ENCODE data around the gene KRT72. TPM values are rescaled to one million over a fixed set of nuclear protein-coding genes. Genes with fewer than 3 reads are reported as not detected.
"Not testable (repeated sequence)": the region's sequence is repeated elsewhere in the genome, so short reads cannot be mapped to it uniquely, and the experiment has no call there.

KRT72 gene
- total and polyA plus RNA-seq, 7 experiments from 2014 or later, result 0.71 to 149 (median 74.1) TPM; not detected in 1

- no peak for DNase-seq
- H3K4me1 Mint-ChIP-seq, result peaks cover 14 to 67% (median 55%) of the 10 kb centered on the region in 7 donors
Observed at GRCh38 chr12:52600475-52600874, 788 bp downstream of the KRT72 start.

GRCh38 chr12:52600071-52600470 lies 1.2 kb downstream of the KRT72 start:
- H3K36me3 ChIP-seq (ENCODE audit: control insufficient read depth in 2 of 3, insufficient read depth in 3 of 3, low read length in 3 of 3), result no peaks in the 10 kb centered on the region
- Mint-ChIP-seq H3K4me1 (peaks cover 11 to 63% (median 51%) of the 10 kb centered on the region in 7 donors), H3K27me3 (peaks cover 0 to 39% (median 0%) of the 10 kb centered on the region in 5 donors), H3K36me3 (peaks cover 3 to 29% (median 9%) of the 10 kb centered on the region in 5 donors), H3K9me3 (peaks cover 0 to 1% (median 0%) of the 10 kb centered on the region in 11 donors), H3K27ac (peak overlapping the region in 6 of 9 donors; percentile 7 to 86 (median 41)), H3K4me3 (no peak overlapping the region)
- H3K4me3 ChIP-seq (ENCODE audit: low read length), result no peak overlapping the region
- ATAC-seq (no peak), DNase-seq (no peak)
- ChIA-PET CTCF (interaction anchor here (0.7 to 1.9 kb wide), 2 partner anchors 11 kb away, joined by 3 to 7 read pairs; no protein-coding TSS in a partner anchor), POLR2A (interaction anchor here (1.1 to 2.3 kb wide), 3 partner anchors 8 to 33 kb away, joined by 3 to 10 read pairs (median 6); no protein-coding TSS in a partner anchor)
- H3K27me3 ChIP-seq (ENCODE audit: control insufficient read depth in 2 of 2, insufficient read depth in 2 of 2, low read length in 2 of 2), result no peaks in the 10 kb centered on the region
- H3K9me3 ChIP-seq (ENCODE audit: control insufficient read depth in 2 of 3, low read length in 3 of 3), result no peaks in the 10 kb centered on the region
- H3K27ac ChIP-seq (ENCODE audit: low read depth, low read length), result no peak overlapping the region
- H3K4me1 ChIP-seq (ENCODE audit: control insufficient read depth in 2 of 2, insufficient read depth in 2 of 2, low read length in 2 of 2), result peaks cover 0 to 30% of the 10 kb centered on the region in 2 donors
- intact Hi-C loops (cut with micrococcal nuclease), result no loop called here

More at GRCh38 chr12:52600475-52600874, 788 bp downstream of the KRT72 start:
- no peak overlapping the region for H3K4me3 Mint-ChIP-seq
- H3K27ac Mint-ChIP-seq, result peak overlapping the region in 4 of 9 donors; percentile 37 to 63 (median 52)
- ATAC-seq, result no peak
- intact Hi-C loops (cut with micrococcal nuclease), result no loop called here
- Histone ChIP-seq H3K4me1 (ENCODE audit: control insufficient read depth in 2 of 2, insufficient read depth in 2 of 2, low read length in 2 of 2) (peaks cover 0 to 34% of the 10 kb centered on the region in 2 donors), H3K9me3 (ENCODE audit: control insufficient read depth in 2 of 3, low read length in 3 of 3) (no peaks in the 10 kb centered on the region), H3K27me3 (ENCODE audit: control insufficient read depth in 2 of 2, insufficient read depth in 2 of 2, low read length in 2 of 2) (no peaks in the 10 kb centered on the region), H3K27ac (ENCODE audit: low read depth, low read length) (no peak overlapping the region), H3K36me3 (ENCODE audit: control insufficient read depth in 2 of 3, insufficient read depth in 3 of 3, low read length in 3 of 3) (no peaks in the 10 kb centered on the region), H3K4me3 (ENCODE audit: low read length) (no peak overlapping the region)
- peaks cover 0 to 37% (median 0%) of the 10 kb centered on the region in 5 donors for H3K27me3 Mint-ChIP-seq
- ChIA-PET POLR2A (interaction anchor here (1.1 to 2.3 kb wide), 2 partner anchors 10 to 32 kb away, joined by 3 to 10 read pairs; no protein-coding TSS in a partner anchor), CTCF (interaction anchor here (1.9 kb wide), 1 partner anchor 10 kb away, joined by 7 read pairs; no protein-coding TSS in a partner anchor)
- H3K9me3 Mint-ChIP-seq, result peaks cover 0 to 1% (median 0%) of the 10 kb centered on the region in 11 donors
- H3K36me3 Mint-ChIP-seq, result peaks cover 5 to 29% (median 9%) of the 10 kb centered on the region in 5 donors

GRCh38 chr12:52598966-52599365 lies 2.3 kb downstream of the KRT72 start:
- Histone ChIP-seq H3K36me3 (ENCODE audit: control insufficient read depth in 2 of 3, insufficient read depth in 3 of 3, low read length in 3 of 3) (no peaks in the 10 kb centered on the region), H3K9me3 (ENCODE audit: control insufficient read depth in 2 of 3, low read length in 3 of 3) (no peaks in the 10 kb centered on the region), H3K4me1 (ENCODE audit: control insufficient read depth in 2 of 2, insufficient read depth in 2 of 2, low read length in 2 of 2) (peaks cover 0 to 21% of the 10 kb centered on the region in 2 donors), H3K4me3 (ENCODE audit: low read length) (no peak overlapping the region), H3K27ac (ENCODE audit: low read depth, low read length) (no peak overlapping the region), H3K27me3 (ENCODE audit: control insufficient read depth in 2 of 2, insufficient read depth in 2 of 2, low read length in 2 of 2) (no peaks in the 10 kb centered on the region)
- H3K36me3 Mint-ChIP-seq, result peaks cover 0 to 34% (median 9%) of the 10 kb centered on the region in 5 donors
- ATAC-seq, result no peak
- ChIA-PET CTCF (interaction anchor here (1.9 kb wide), 1 partner anchor 12 kb away, joined by 7 read pairs; no protein-coding TSS in a partner anchor), POLR2A (interaction anchor here (1.0 to 2.3 kb wide), 3 partner anchors 9 to 11 kb away, joined by 3 to 10 read pairs (median 6); no protein-coding TSS in a partner anchor)
- intact Hi-C loops (cut with micrococcal nuclease), result no loop called here
- no peak for DNase-seq
- peaks cover 4 to 52% (median 40%) of the 10 kb centered on the region in 7 donors for H3K4me1 Mint-ChIP-seq
- peaks cover 0 to 1% (median 0%) of the 10 kb centered on the region in 11 donors for H3K9me3 Mint-ChIP-seq
- peaks cover 0 to 43% (median 0%) of the 10 kb centered on the region in 5 donors for H3K27me3 Mint-ChIP-seq
- no peak overlapping the region for H3K4me3 Mint-ChIP-seq
- H3K27ac Mint-ChIP-seq, result peak overlapping the region in 3 of 9 donors; percentile 32 to 71 (median 67)

- H3K36me3 ChIP-seq (ENCODE audit: control insufficient read depth in 2 of 3, insufficient read depth in 3 of 3, low read length in 3 of 3); intact Hi-C loops (cut with micrococcal nuclease); H3K9me3 ChIP-seq (ENCODE audit: control insufficient read depth in 2 of 3, low read length in 3 of 3); DNase-seq; H3K27ac ChIP-seq (ENCODE audit: low read depth, low read length); H3K27me3 ChIP-seq (ENCODE audit: control insufficient read depth in 2 of 2, insufficient read depth in 2 of 2, low read length in 2 of 2); H3K4me3 Mint-ChIP-seq; H3K27ac Mint-ChIP-seq; H3K4me1 ChIP-seq (ENCODE audit: control insufficient read depth in 2 of 2, insufficient read depth in 2 of 2, low read length in 2 of 2); H3K9me3 Mint-ChIP-seq; ATAC-seq; H3K4me3 ChIP-seq (ENCODE audit: low read length): not testable (repeated sequence)
- peaks cover 0 to 50% (median 8%) of the 10 kb centered on the region in 5 donors for H3K36me3 Mint-ChIP-seq
- peaks cover 2 to 47% (median 39%) of the 10 kb centered on the region in 7 donors for H3K4me1 Mint-ChIP-seq
- peaks cover 0 to 35% (median 0%) of the 10 kb centered on the region in 5 donors for H3K27me3 Mint-ChIP-seq
- ChIA-PET CTCF (interaction anchor here (0.9 to 14.0 kb wide), 3 partner anchors 8 to 276 kb away, joined by 4 to 163 read pairs (median 7); no protein-coding TSS in a partner anchor), POLR2A (interaction anchor here (1.1 to 5.3 kb wide), 5 partner anchors 8 to 97 kb away, joined by 4 to 27 read pairs (median 5); no protein-coding TSS in a partner anchor)
Observed at GRCh38 chr12:52594237-52594636, 7.0 kb downstream of the KRT72 start.

- Mint-ChIP-seq H3K27me3 (peaks cover 0 to 18% (median 0%) of the 10 kb centered on the region in 5 donors), H3K9me3 (peaks cover 0 to 1% (median 0%) of the 10 kb centered on the region in 11 donors), H3K4me3 (peak overlapping the region in 1 of 10 donors; percentile 26), H3K36me3 (peaks cover 0 to 40% (median 4%) of the 10 kb centered on the region in 5 donors), H3K27ac (peak overlapping the region in 4 of 9 donors; percentile 39 to 75 (median 67)), H3K4me1 (peaks cover 8 to 61% (median 43%) of the 10 kb centered on the region in 7 donors)
- DNase-seq, result no peak
- ATAC-seq, result no peak
- intact Hi-C loops (cut with micrococcal nuclease), result no loop called here
- no peaks in the 10 kb centered on the region for H3K9me3 ChIP-seq (ENCODE audit: control insufficient read depth in 2 of 3, low read length in 3 of 3)
- peaks cover 0 to 4% (median 0%) of the 10 kb centered on the region in 3 experiments for H3K36me3 ChIP-seq (ENCODE audit: control insufficient read depth in 2 of 3, insufficient read depth in 3 of 3, low read length in 3 of 3)
- ChIA-PET POLR2A (interaction anchor here (1.7 to 1.9 kb wide), 2 partner anchors 14 to 17 kb away, joined by 6 to 10 read pairs; no protein-coding TSS in a partner anchor), CTCF (interaction anchor here (0.6 to 14.0 kb wide), 3 partner anchors 19 to 286 kb away, joined by 3 to 163 read pairs (median 3); no protein-coding TSS in a partner anchor)
- peaks cover 0 to 24% of the 10 kb centered on the region in 2 donors for H3K4me1 ChIP-seq (ENCODE audit: control insufficient read depth in 2 of 2, insufficient read depth in 2 of 2, low read length in 2 of 2)
- H3K27ac ChIP-seq (ENCODE audit: low read depth, low read length), result no peak overlapping the region
- no peaks in the 10 kb centered on the region for H3K27me3 ChIP-seq (ENCODE audit: control insufficient read depth in 2 of 2, insufficient read depth in 2 of 2, low read length in 2 of 2)
- H3K4me3 ChIP-seq (ENCODE audit: low read length), result no peak overlapping the region
Observed at GRCh38 chr12:52591521-52591920, 9.7 kb downstream of the KRT72 start.

GRCh38 chr12:52590021-52590420 lies 11.2 kb downstream of the KRT72 start:
- peaks cover 0 to 35% (median 4%) of the 10 kb centered on the region in 5 donors for H3K36me3 Mint-ChIP-seq
- Histone ChIP-seq H3K36me3 (ENCODE audit: control insufficient read depth in 2 of 3, insufficient read depth in 3 of 3, low read length in 3 of 3) (peaks cover 0 to 4% (median 0%) of the 10 kb centered on the region in 3 experiments), H3K9me3 (ENCODE audit: control insufficient read depth in 2 of 3, low read length in 3 of 3) (no peaks in the 10 kb centered on the region), H3K4me1 (ENCODE audit: control insufficient read depth in 2 of 2, insufficient read depth in 2 of 2, low read length in 2 of 2) (peaks cover 0 to 39% of the 10 kb centered on the region in 2 donors), H3K27ac (ENCODE audit: low read depth, low read length) (no peak overlapping the region), H3K4me3 (ENCODE audit: low read length) (no peak overlapping the region), H3K27me3 (ENCODE audit: control insufficient read depth in 2 of 2, insufficient read depth in 2 of 2, low read length in 2 of 2) (no peaks in the 10 kb centered on the region)
- H3K27me3 Mint-ChIP-seq, result peaks cover 0 to 10% (median 0%) of the 10 kb centered on the region in 5 donors
- ATAC-seq (no peak), DNase-seq (no peak)
- CTCF ChIA-PET, result interaction anchor here (0.5 to 20.3 kb wide), 7 partner anchors 15 to 394 kb away, joined by 3 to 731 read pairs (median 5); no protein-coding TSS in a partner anchor
- H3K27ac Mint-ChIP-seq, result peak overlapping the region in 6 of 9 donors; percentile 40 to 87 (median 68)
- H3K4me1 Mint-ChIP-seq, result peaks cover 23 to 76% (median 58%) of the 10 kb centered on the region in 7 donors
- POLR2A ChIA-PET, result interaction anchor here (1.2 to 6.9 kb wide), 6 partner anchors 12 to 278 kb away, joined by 5 to 51 read pairs (median 7); partner anchors contain the start of genes KRT72 and KRT73
- intact Hi-C loops (cut with micrococcal nuclease), result no loop called here
- H3K9me3 Mint-ChIP-seq, result peaks cover 0 to 1% (median 0%) of the 10 kb centered on the region in 11 donors
- no peak overlapping the region for H3K4me3 Mint-ChIP-seq
